Measurements from ENCODE around the gene CLOCK. TPM values are rescaled to one million over a fixed set of nuclear protein-coding genes. Genes with fewer than 3 reads are reported as not detected.

The CLOCK gene
- total RNA-seq, 1 donor from 2014 or later = 13.6 TPM

DNA sequence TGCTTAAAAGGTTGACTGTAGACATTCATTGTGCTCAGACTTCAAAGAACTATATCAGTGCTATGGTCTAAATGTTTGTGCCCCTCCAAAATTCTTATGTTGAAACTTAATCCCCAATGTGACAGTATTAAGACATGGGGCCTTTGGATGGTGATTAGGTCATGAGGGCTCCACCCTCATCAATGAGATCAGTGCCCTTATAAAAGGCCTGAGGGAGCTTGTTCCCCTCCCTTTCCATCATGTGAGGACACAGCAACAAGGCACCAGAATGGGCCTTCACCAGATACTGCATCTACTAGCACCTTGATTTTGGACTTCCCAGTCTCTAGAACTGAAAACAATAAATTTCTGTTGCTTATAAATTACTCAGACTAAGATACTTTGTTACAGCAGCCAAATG is 28.3 kb downstream of the CLOCK start:
- Histone ChIP-seq H3K27me3 (ENCODE audit: control insufficient read depth in 3 of 3, insufficient read depth in 3 of 3, low read length in 3 of 3) (no peaks in the 10 kb centered on the region), H3K9ac (ENCODE audit: low read depth in 1 of 3, low read length in 3 of 3) (no peak overlapping the region), H3K4me3 (ENCODE audit: low read length in 3 of 3) (no peak overlapping the region), H3K36me3 (ENCODE audit: control insufficient read depth in 3 of 3, insufficient read depth in 3 of 3, low read length in 3 of 3) (no peaks in the 10 kb centered on the region), H3K4me1 (ENCODE audit: control insufficient read depth in 3 of 3, insufficient read depth in 3 of 3, low read length in 3 of 3) (no peaks in the 10 kb centered on the region), H3K27ac (ENCODE audit: low read depth, low read length) (no peak overlapping the region), H3K9me3 (ENCODE audit: control insufficient read depth in 3 of 3, low read length in 3 of 3) (no peaks in the 10 kb centered on the region)

DNA sequence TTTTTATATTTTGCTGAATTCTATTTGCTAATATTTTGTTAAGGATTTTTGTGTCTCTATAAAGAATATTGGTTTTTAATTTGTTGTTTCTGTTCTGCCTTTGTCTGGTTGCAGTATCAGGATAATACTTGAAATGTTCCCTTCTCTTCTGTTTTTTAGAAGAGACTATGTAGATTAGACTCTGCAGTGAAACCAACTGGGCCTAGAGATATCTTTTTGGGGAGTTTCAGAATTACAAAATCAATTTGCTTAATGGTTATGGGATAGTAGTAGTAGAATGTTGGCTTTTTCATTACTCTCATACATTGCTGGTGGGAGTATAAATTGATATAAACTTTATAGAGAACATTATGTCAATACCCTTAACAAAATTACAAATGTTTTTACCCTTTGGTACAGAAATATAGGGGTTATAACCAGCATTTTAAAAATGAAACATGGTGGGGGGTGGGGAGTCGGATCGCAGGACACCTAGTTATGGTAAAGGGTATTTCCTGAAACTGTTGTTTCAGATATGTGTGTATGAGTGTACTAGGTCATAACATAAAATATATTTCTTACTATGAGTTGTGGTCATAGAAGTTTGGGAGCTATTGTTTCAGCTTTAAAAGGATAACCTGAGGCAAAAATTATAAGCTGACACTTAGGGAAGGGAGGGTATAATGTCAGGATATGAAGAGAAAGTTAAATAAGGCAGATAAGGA is 29.0 kb downstream of the CLOCK start:
- Histone ChIP-seq H3K4me3 (ENCODE audit: low read length in 3 of 3) (no peak overlapping the region), H3K27ac (ENCODE audit: low read depth, low read length) (no peak overlapping the region), H3K27me3 (ENCODE audit: control insufficient read depth in 3 of 3, insufficient read depth in 3 of 3, low read length in 3 of 3) (no peaks in the 10 kb centered on the region), H3K9ac (ENCODE audit: low read depth in 1 of 3, low read length in 3 of 3) (no peak overlapping the region), H3K36me3 (ENCODE audit: control insufficient read depth in 3 of 3, insufficient read depth in 3 of 3, low read length in 3 of 3) (no peaks in the 10 kb centered on the region), H3K9me3 (ENCODE audit: control insufficient read depth in 3 of 3, low read length in 3 of 3) (no peaks in the 10 kb centered on the region), H3K4me1 (ENCODE audit: control insufficient read depth in 3 of 3, insufficient read depth in 3 of 3, low read length in 3 of 3) (no peaks in the 10 kb centered on the region)

DNA sequence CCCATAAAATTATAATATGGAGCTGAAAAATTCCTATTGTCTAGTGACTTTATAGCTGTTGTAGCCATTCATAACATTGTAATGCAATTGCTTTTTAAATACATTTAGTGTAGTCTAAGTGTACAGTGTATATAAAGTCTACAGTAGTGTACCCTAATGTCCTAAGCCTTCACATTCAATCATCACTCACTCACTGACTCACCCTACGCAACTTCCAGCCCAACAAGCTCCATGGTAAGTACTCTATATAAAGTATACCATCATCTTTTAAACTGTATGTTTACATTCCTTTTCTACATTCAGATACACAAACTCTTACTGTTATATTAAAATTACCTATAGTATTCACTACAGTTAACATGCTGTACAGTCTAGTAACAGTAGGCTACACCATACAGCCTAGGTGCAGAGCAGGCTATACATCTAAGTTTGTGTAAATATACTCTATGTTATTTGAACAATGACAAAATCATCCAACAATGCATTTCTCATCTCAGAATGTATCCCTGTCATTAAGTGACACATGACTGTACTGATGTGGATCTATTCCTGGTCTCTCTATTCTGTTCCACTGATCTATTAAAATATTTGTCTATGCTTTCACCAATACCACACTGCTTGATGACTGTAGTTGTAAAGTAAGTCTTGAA is 33.7 kb downstream of the CLOCK start:
- no peak overlapping the region for H3K27ac ChIP-seq (ENCODE audit: low read depth, low read length)
- no peak overlapping the region for H3K4me3 ChIP-seq (ENCODE audit: low read length in 3 of 3)
- no peaks in the 10 kb centered on the region for H3K4me1 ChIP-seq (ENCODE audit: control insufficient read depth in 3 of 3, insufficient read depth in 3 of 3, low read length in 3 of 3)
- H3K27me3 ChIP-seq (ENCODE audit: control insufficient read depth in 3 of 3, insufficient read depth in 3 of 3, low read length in 3 of 3) = no peaks in the 10 kb centered on the region
- H3K36me3 ChIP-seq (ENCODE audit: control insufficient read depth in 3 of 3, insufficient read depth in 3 of 3, low read length in 3 of 3) = peaks cover 0 to 2% (median 0%) of the 10 kb centered on the region in 3 donors
- no peaks in the 10 kb centered on the region for H3K9me3 ChIP-seq (ENCODE audit: control insufficient read depth in 3 of 3, low read length in 3 of 3)
- H3K9ac ChIP-seq (ENCODE audit: low read depth in 1 of 3, low read length in 3 of 3) = no peak overlapping the region

DNA sequence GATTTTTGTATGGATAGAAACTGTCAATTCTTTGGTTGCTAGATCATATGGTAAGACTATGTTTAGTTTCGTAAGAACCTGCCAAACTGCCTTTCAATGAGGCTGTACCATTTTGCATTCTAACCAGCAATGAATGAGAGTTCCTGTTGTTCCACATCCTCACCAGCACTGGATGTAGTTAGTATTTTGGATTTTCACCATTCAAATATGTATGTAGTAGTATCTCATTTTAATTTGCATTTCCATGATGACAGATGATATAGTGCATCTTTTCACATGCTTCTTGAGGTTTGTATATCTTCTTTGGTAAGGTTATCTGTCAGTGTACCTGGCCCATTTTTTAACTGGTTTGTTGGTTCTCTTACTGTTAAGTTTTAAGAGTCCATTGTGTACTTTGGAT is 34.6 kb downstream of the CLOCK start:
- Histone ChIP-seq H3K27me3 (ENCODE audit: control insufficient read depth in 3 of 3, insufficient read depth in 3 of 3, low read length in 3 of 3) (no peaks in the 10 kb centered on the region), H3K4me3 (ENCODE audit: low read length in 3 of 3) (no peak overlapping the region), H3K27ac (ENCODE audit: low read depth, low read length) (no peak overlapping the region), H3K4me1 (ENCODE audit: control insufficient read depth in 3 of 3, insufficient read depth in 3 of 3, low read length in 3 of 3) (no peaks in the 10 kb centered on the region), H3K9ac (ENCODE audit: low read depth in 1 of 3, low read length in 3 of 3) (no peak overlapping the region), H3K36me3 (ENCODE audit: control insufficient read depth in 3 of 3, insufficient read depth in 3 of 3, low read length in 3 of 3) (peaks cover 0 to 2% (median 0%) of the 10 kb centered on the region in 3 donors), H3K9me3 (ENCODE audit: control insufficient read depth in 3 of 3, low read length in 3 of 3) (no peaks in the 10 kb centered on the region)

DNA sequence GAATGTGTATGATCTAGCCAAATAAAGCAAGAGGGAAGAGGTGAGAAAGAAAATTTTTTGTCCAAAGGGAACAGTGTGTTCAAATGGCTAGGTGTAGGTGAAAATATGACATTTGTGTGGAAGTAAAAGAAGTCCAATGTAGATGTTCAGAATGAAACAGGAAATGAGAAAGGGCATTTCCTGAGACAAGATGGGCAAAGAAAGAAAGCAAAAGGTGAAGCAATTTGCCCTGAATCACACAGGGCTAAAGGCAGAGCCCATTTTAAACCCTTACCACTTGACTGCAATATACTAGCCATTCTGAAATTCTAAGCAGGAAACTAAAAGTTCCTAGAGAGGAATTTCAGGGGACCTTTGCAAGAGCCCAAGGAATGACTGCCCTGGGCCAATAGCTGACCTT is 36.0 kb downstream of the CLOCK start:
- Histone ChIP-seq H3K4me1 (ENCODE audit: control insufficient read depth in 3 of 3, insufficient read depth in 3 of 3, low read length in 3 of 3) (no peaks in the 10 kb centered on the region), H3K36me3 (ENCODE audit: control insufficient read depth in 3 of 3, insufficient read depth in 3 of 3, low read length in 3 of 3) (peaks cover 0 to 4% (median 0%) of the 10 kb centered on the region in 3 donors), H3K9ac (ENCODE audit: low read depth in 1 of 3, low read length in 3 of 3) (no peak overlapping the region), H3K27ac (ENCODE audit: low read depth, low read length) (no peak overlapping the region), H3K27me3 (ENCODE audit: control insufficient read depth in 3 of 3, insufficient read depth in 3 of 3, low read length in 3 of 3) (no peaks in the 10 kb centered on the region), H3K9me3 (ENCODE audit: control insufficient read depth in 3 of 3, low read length in 3 of 3) (no peaks in the 10 kb centered on the region), H3K4me3 (ENCODE audit: low read length in 3 of 3) (no peak overlapping the region)

DNA sequence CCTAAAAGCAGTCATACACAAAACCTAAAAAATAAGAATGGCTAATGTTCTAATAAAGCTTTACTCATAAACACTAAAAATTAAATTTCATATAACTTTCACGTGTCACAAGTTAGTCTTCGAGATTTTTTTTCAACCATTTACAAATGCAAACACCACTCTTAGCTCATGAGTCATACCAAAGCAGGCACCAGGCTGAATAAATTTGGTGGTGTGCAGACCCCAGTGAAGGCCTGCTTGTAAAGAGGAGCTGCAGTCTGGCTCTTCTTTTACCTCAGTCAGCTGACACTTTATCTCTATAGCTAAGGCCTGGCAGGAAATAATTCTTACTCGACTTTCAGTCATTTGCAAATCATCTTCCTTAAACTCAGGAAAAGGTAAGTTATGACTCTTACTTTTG is 37.4 kb downstream of the CLOCK start:
- no peaks in the 10 kb centered on the region for H3K9me3 ChIP-seq (ENCODE audit: control insufficient read depth in 3 of 3, low read length in 3 of 3)
- no peaks in the 10 kb centered on the region for H3K4me1 ChIP-seq (ENCODE audit: control insufficient read depth in 3 of 3, insufficient read depth in 3 of 3, low read length in 3 of 3)
- H3K4me3 ChIP-seq (ENCODE audit: low read length in 3 of 3) = no peak overlapping the region
- no peaks in the 10 kb centered on the region for H3K27me3 ChIP-seq (ENCODE audit: control insufficient read depth in 3 of 3, insufficient read depth in 3 of 3, low read length in 3 of 3)
- peaks cover 0 to 4% (median 0%) of the 10 kb centered on the region in 3 donors for H3K36me3 ChIP-seq (ENCODE audit: control insufficient read depth in 3 of 3, insufficient read depth in 3 of 3, low read length in 3 of 3)
- H3K27ac ChIP-seq (ENCODE audit: low read depth, low read length) = no peak overlapping the region
- no peak overlapping the region for H3K9ac ChIP-seq (ENCODE audit: low read depth in 1 of 3, low read length in 3 of 3)

DNA sequence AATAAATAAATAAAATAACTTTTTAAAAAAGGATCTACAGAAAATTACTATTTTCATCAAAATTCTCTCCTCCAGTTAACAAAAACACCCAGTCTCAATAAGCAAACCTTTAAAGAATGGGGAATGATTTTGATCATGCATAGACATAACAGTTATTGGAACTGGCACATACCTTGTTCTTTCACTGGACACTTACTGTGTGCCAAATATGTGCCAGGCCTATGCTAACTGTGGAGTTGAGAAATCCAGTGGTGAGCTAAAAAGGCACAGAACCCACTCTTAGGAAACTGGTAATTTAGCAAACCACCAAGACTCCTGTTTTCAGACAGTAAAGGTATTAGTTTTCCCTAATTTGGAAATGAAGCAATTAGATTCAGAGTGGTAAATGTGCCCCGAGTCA is 39.1 kb downstream of the CLOCK start:
- Histone ChIP-seq H3K4me3 (ENCODE audit: low read length in 3 of 3) (no peak overlapping the region), H3K9ac (ENCODE audit: low read depth in 1 of 3, low read length in 3 of 3) (no peak overlapping the region), H3K4me1 (ENCODE audit: control insufficient read depth in 3 of 3, insufficient read depth in 3 of 3, low read length in 3 of 3) (no peaks in the 10 kb centered on the region), H3K27ac (ENCODE audit: low read depth, low read length) (no peak overlapping the region), H3K9me3 (ENCODE audit: control insufficient read depth in 3 of 3, low read length in 3 of 3) (no peaks in the 10 kb centered on the region), H3K27me3 (ENCODE audit: control insufficient read depth in 3 of 3, insufficient read depth in 3 of 3, low read length in 3 of 3) (no peaks in the 10 kb centered on the region), H3K36me3 (ENCODE audit: control insufficient read depth in 3 of 3, insufficient read depth in 3 of 3, low read length in 3 of 3) (peaks cover 0 to 4% (median 0%) of the 10 kb centered on the region in 3 donors)

DNA sequence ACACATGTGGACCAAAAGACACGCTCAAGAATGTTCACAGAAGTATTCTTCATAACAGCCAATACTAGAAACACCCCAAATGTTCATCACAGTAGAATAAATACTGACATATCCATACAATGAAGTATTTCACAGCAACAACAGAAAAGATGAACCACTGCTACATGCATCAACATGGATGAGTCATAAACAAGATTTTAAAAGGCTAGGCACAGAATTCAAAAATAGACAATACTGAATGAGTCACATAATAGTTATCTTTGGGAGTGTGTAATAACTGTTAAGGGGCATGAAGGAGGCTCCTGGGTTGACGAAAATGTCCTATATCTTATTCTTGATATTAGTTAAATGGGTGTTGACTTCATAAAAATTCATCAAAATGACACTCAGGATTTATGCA is 43.5 kb downstream of the CLOCK start:
- no peak overlapping the region for H3K4me3 ChIP-seq (ENCODE audit: low read length in 3 of 3)
- H3K9me3 ChIP-seq (ENCODE audit: control insufficient read depth in 3 of 3, low read length in 3 of 3) = no peaks in the 10 kb centered on the region
- no peaks in the 10 kb centered on the region for H3K27me3 ChIP-seq (ENCODE audit: control insufficient read depth in 3 of 3, insufficient read depth in 3 of 3, low read length in 3 of 3)
- H3K36me3 ChIP-seq (ENCODE audit: control insufficient read depth in 3 of 3, insufficient read depth in 3 of 3, low read length in 3 of 3) = peaks cover 0 to 7% (median 5%) of the 10 kb centered on the region in 3 donors
- H3K27ac ChIP-seq (ENCODE audit: low read depth, low read length) = no peak overlapping the region
- no peak overlapping the region for H3K9ac ChIP-seq (ENCODE audit: low read depth in 1 of 3, low read length in 3 of 3)
- H3K4me1 ChIP-seq (ENCODE audit: control insufficient read depth in 3 of 3, insufficient read depth in 3 of 3, low read length in 3 of 3) = no peaks in the 10 kb centered on the region

DNA sequence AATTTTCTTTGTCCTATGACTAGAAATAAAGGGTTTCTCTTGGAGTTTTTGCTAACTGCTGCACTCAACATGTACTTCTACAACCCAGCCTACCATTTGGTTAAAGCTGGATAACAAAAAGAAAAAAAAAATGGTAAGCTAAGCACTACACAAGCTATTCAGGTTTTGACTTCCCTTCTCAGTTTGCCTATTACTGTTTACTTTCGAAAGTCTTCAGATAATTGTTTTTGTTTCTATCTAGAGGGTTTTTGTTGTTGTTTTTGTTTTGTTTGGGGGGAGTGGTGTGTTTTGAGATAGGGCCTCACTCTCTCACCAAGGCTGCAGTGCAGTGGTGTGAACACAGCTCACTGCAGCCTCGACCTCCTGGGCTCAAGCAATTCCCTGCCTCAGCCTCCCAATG is 46.6 kb downstream of the CLOCK start:
- Histone ChIP-seq H3K9ac (ENCODE audit: low read depth in 1 of 3, low read length in 3 of 3) (no peak overlapping the region), H3K27me3 (ENCODE audit: control insufficient read depth in 3 of 3, insufficient read depth in 3 of 3, low read length in 3 of 3) (no peaks in the 10 kb centered on the region), H3K9me3 (ENCODE audit: control insufficient read depth in 3 of 3, low read length in 3 of 3) (no peaks in the 10 kb centered on the region), H3K36me3 (ENCODE audit: control insufficient read depth in 3 of 3, insufficient read depth in 3 of 3, low read length in 3 of 3) (peaks cover 0 to 5% (median 5%) of the 10 kb centered on the region in 3 donors), H3K27ac (ENCODE audit: low read depth, low read length) (no peak overlapping the region), H3K4me3 (ENCODE audit: low read length in 3 of 3) (no peak overlapping the region), H3K4me1 (ENCODE audit: control insufficient read depth in 3 of 3, insufficient read depth in 3 of 3, low read length in 3 of 3) (no peaks in the 10 kb centered on the region)

DNA sequence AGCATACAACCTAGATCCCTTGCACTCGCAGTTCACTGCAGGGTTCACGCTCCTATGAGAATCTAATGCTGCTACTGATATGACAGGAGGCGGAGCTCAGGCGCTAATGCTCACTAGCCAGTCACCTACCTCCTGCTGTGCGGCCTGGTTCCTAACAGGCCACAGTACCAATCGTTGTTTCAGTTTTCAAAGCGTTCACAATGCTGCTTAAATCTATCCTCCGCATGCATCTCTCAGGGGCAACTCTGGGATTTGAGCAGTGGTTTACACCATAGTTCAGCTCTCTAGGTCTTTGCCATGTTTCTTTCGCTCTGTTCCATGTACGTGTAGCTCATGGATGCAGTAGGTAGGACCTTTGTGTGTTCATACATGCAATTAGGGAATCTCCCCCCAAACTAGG is 47.2 kb downstream of the CLOCK start:
- Histone ChIP-seq H3K9ac (ENCODE audit: low read depth in 1 of 3, low read length in 3 of 3) (no peak overlapping the region), H3K9me3 (ENCODE audit: control insufficient read depth in 3 of 3, low read length in 3 of 3) (no peaks in the 10 kb centered on the region), H3K4me3 (ENCODE audit: low read length in 3 of 3) (no peak overlapping the region), H3K27me3 (ENCODE audit: control insufficient read depth in 3 of 3, insufficient read depth in 3 of 3, low read length in 3 of 3) (no peaks in the 10 kb centered on the region), H3K4me1 (ENCODE audit: control insufficient read depth in 3 of 3, insufficient read depth in 3 of 3, low read length in 3 of 3) (no peaks in the 10 kb centered on the region), H3K36me3 (ENCODE audit: control insufficient read depth in 3 of 3, insufficient read depth in 3 of 3, low read length in 3 of 3) (peaks cover 0 to 5% (median 5%) of the 10 kb centered on the region in 3 donors), H3K27ac (ENCODE audit: low read depth, low read length) (no peak overlapping the region)

All from skeletal muscle tissue (tissue), 4 donors.